Mesenchymal stem cell (in vitro differentiated cells and primary cell): ENCODE data around the gene TBXA2R.

Experiments used
- DNase-seq: peaks from one replicate; pipeline ENCODE4 v3.0.0-alpha.2; 2013
- H2AFZ ChIP-seq: one replicate; pipeline ENCODE4 v1.6.1; 2013; ENCODE audit warnings: low read depth, mild to moderate bottlenecking, control low read depth, inconsistent platforms, low read length, moderate library complexity
- H2AK5ac ChIP-seq: 2 replicates; pipeline ENCODE4 v1.6.1; 2013; ENCODE audit warnings: low read length, moderate library complexity, mild to moderate bottlenecking, inconsistent platforms; ENCODE audit not compliant: severe bottlenecking
- H2BK120ac ChIP-seq: one replicate; pipeline ENCODE4 v1.6.1; 2013; ENCODE audit warnings: low read depth, mild to moderate bottlenecking, inconsistent platforms, low read length, moderate library complexity
- H2BK12ac ChIP-seq, 2 experiments: one replicate each; pipeline ENCODE4 v1.6.1; 2013; ENCODE audit warnings: inconsistent platforms in 2 of 2, low read length in 2 of 2, mild to moderate bottlenecking in 2 of 2, moderate library complexity in 2 of 2, control low read depth in 1 of 2
- H2BK15ac ChIP-seq: one replicate; pipeline ENCODE4 v1.6.1; 2013; ENCODE audit warnings: mild to moderate bottlenecking, low read depth, inconsistent platforms; ENCODE audit not compliant: poor library complexity, severe bottlenecking
- H2BK5ac ChIP-seq: 2 replicates; pipeline ENCODE4 v1.6.1; 2013; ENCODE audit warnings: low read depth, mild to moderate bottlenecking, low read length, control low read depth, inconsistent platforms; ENCODE audit not compliant: poor library complexity, severe bottlenecking
- H3K14ac ChIP-seq, 2 experiments: one replicate each; pipeline ENCODE4 v1.6.1; 2013; ENCODE audit warnings: inconsistent platforms in 2 of 2, low read length in 2 of 2, control low read depth in 1 of 2, mild to moderate bottlenecking in 1 of 2, moderate library complexity in 1 of 2
- H3K18ac ChIP-seq, 2 experiments: one replicate each; pipeline ENCODE4 v1.6.1; 2013; ENCODE audit warnings: inconsistent platforms in 2 of 2, low read length in 2 of 2, control low read depth in 1 of 2, low read depth in 1 of 2, mild to moderate bottlenecking in 1 of 2
- H3K23ac ChIP-seq, 2 experiments: one replicate each; pipeline ENCODE4 v1.6.1; 2013; ENCODE audit warnings: inconsistent platforms in 2 of 2, low read length in 2 of 2, mild to moderate bottlenecking in 2 of 2, moderate library complexity in 2 of 2, control low read depth in 1 of 2
- H3K27ac ChIP-seq: 2 replicates; pipeline ENCODE4 v1.5.1; 2013; ENCODE audit warnings: mild to moderate bottlenecking, moderate library complexity, low read length, control low read depth, inconsistent platforms; ENCODE audit not compliant: poor library complexity, severe bottlenecking
- H3K27me3 ChIP-seq, 2 experiments: 2 replicates each; pipeline versions ENCODE4 v1.6.1 to v1.7.0; 2013; ENCODE audit warnings: low read length in 2 of 2, mild to moderate bottlenecking in 2 of 2, moderate library complexity in 2 of 2, control low read depth in 1 of 2, inconsistent platforms in 1 of 2; ENCODE audit not compliant: control insufficient read depth in 1 of 2, insufficient read depth in 1 of 2
- H3K36me3 ChIP-seq, 2 experiments: 2 replicates each; pipeline versions ENCODE4 v1.6.1 to v1.7.0; 2013; ENCODE audit warnings: low read length in 2 of 2, control low read depth in 1 of 2, inconsistent platforms in 1 of 2, low read depth in 1 of 2, mild to moderate bottlenecking in 1 of 2; ENCODE audit not compliant: insufficient read depth in 2 of 2, control insufficient read depth in 1 of 2
- H3K4ac ChIP-seq, 2 experiments: one replicate each; pipeline ENCODE4 v1.6.1; 2013; ENCODE audit warnings: inconsistent platforms in 2 of 2, low read length in 2 of 2, mild to moderate bottlenecking in 2 of 2, moderate library complexity in 2 of 2, control low read depth in 1 of 2, low read depth in 1 of 2
- H3K4me1 ChIP-seq: 2 replicates; pipeline ENCODE4 v1.6.1; 2013; ENCODE audit warnings: low read depth, low read length, control low read depth; ENCODE audit not compliant: control insufficient read depth, insufficient read depth
- H3K4me2 ChIP-seq: 2 replicates; pipeline ENCODE4 v1.6.1; 2013; ENCODE audit warnings: low read length, mild to moderate bottlenecking, inconsistent platforms; ENCODE audit not compliant: poor library complexity, severe bottlenecking
- H3K4me3 ChIP-seq, 2 experiments: 2 replicates each; pipeline versions ENCODE4 v1.5.1 to v1.7.0; 2013; ENCODE audit warnings: low read length in 2 of 2, mild to moderate bottlenecking in 2 of 2, control low read depth in 1 of 2, low read depth in 1 of 2; ENCODE audit not compliant: insufficient read depth in 1 of 2
- H3K79me1 ChIP-seq: replicated peaks from 2 replicates; pipeline ENCODE4 v1.6.1; 2013; ENCODE audit warnings: mild to moderate bottlenecking, control low read depth, low read length, inconsistent platforms; ENCODE audit not compliant: poor library complexity, severe bottlenecking
- H3K9ac ChIP-seq: 2 replicates; pipeline ENCODE4 v1.7.0; 2013; ENCODE audit warnings: mild to moderate bottlenecking, low read length, moderate library complexity
- H3K9me3 ChIP-seq: 2 replicates; pipeline ENCODE4 v1.7.0; 2013; ENCODE audit warnings: mild to moderate bottlenecking, low read length; ENCODE audit not compliant: control insufficient read depth
- H4K8ac ChIP-seq: one replicate; pipeline ENCODE4 v1.6.1; 2013; ENCODE audit warnings: inconsistent platforms, mild to moderate bottlenecking, low read length, moderate library complexity
- H4K91ac ChIP-seq: one replicate; pipeline ENCODE4 v1.6.1; 2013; ENCODE audit warnings: mild to moderate bottlenecking, low read length, inconsistent platforms
- WGBS: methylation state at CpG from one replicate; pipeline ENCODE4 v1.1.7; 2013; ENCODE audit warnings: mixed read lengths; 5-methylcytosine and 5-hydroxymethylcytosine counted together

TBXA2R gene

GRCh38 chr19:3653865-3654513 is 47.3 kb upstream of the TBXA2R start:
- H2AFZ ChIP-seq, result no peak overlapping the region
- no peak overlapping the region for H3K23ac ChIP-seq
- H3K4me3 ChIP-seq, result no peak overlapping the region
- no peak overlapping the region for H2BK120ac ChIP-seq
- H2AK5ac ChIP-seq, result peak overlapping the region; percentile 23
- no peak for DNase-seq
- H2BK5ac ChIP-seq, result no peak overlapping the region
- H3K4me2 ChIP-seq, result no peak overlapping the region
- 98% methylated on average over 20 of the region's 20 CpGs for WGBS
- no peaks in the 10 kb centered on the region for H3K27me3 ChIP-seq
- no peak overlapping the region for H4K91ac ChIP-seq
- no peak overlapping the region for H3K9ac ChIP-seq
- H2BK15ac ChIP-seq, result no peak overlapping the region
- no peak overlapping the region for H3K4ac ChIP-seq
- no peak overlapping the region for H3K14ac ChIP-seq
- H3K9me3 ChIP-seq, result no peaks in the 10 kb centered on the region
- H3K18ac ChIP-seq, result no peak overlapping the region
- H4K8ac ChIP-seq, result no peak overlapping the region
- H3K79me1 ChIP-seq, result peaks cover 40% of the 10 kb centered on the region
- peaks cover 62 to 78% of the 10 kb centered on the region in 2 experiments for H3K36me3 ChIP-seq
- peaks cover 38% of the 10 kb centered on the region for H3K4me1 ChIP-seq
- H3K27ac ChIP-seq, result peak overlapping the region; percentile 13
- H2BK12ac ChIP-seq, result no peak overlapping the region

- no peak overlapping the region for H3K4me2 ChIP-seq
- H3K36me3 ChIP-seq, result peaks cover 58 to 78% of the 10 kb centered on the region in 2 experiments
- H3K23ac ChIP-seq, result no peak overlapping the region
- H2AK5ac ChIP-seq, result no peak overlapping the region
- H4K8ac ChIP-seq, result no peak overlapping the region
- H3K27me3 ChIP-seq, result no peaks in the 10 kb centered on the region
- peak overlapping the region; percentile 35 for H4K91ac ChIP-seq
- WGBS, result 95% methylated on average over 37 of the region's 37 CpGs
- peaks cover 31% of the 10 kb centered on the region for H3K4me1 ChIP-seq
- H3K27ac ChIP-seq, result no peak overlapping the region
- no peak overlapping the region for H2BK15ac ChIP-seq
- no peak overlapping the region for H3K14ac ChIP-seq
- DNase-seq, result no peak
- H2BK5ac ChIP-seq, result no peak overlapping the region
- no peak overlapping the region for H2BK12ac ChIP-seq
- no peak overlapping the region for H3K9ac ChIP-seq
- no peak overlapping the region for H2BK120ac ChIP-seq
- H3K4ac ChIP-seq, result no peak overlapping the region
- H3K9me3 ChIP-seq, result no peaks in the 10 kb centered on the region
- H3K79me1 ChIP-seq, result peaks cover 43% of the 10 kb centered on the region
- H3K18ac ChIP-seq, result no peak overlapping the region
- H3K4me3 ChIP-seq, result no peak overlapping the region
- no peak overlapping the region for H2AFZ ChIP-seq
Observed at GRCh38 chr19:3653081-3653795, 46.6 kb upstream of the TBXA2R start.

GRCh38 chr19:3652422-3652821 is 45.7 kb upstream of the TBXA2R start:
- peaks cover 45% of the 10 kb centered on the region for H3K79me1 ChIP-seq
- H3K36me3 ChIP-seq, result peaks cover 50 to 78% of the 10 kb centered on the region in 2 experiments
- no peak overlapping the region for H3K23ac ChIP-seq
- H3K4ac ChIP-seq, result no peak overlapping the region
- no peak overlapping the region for H3K14ac ChIP-seq
- H3K9me3 ChIP-seq, result no peaks in the 10 kb centered on the region
- no peak overlapping the region for H2BK5ac ChIP-seq
- no peak overlapping the region for H2AK5ac ChIP-seq
- no peak overlapping the region for H2BK15ac ChIP-seq
- H3K4me3 ChIP-seq, result no peak overlapping the region
- no peak overlapping the region for H3K9ac ChIP-seq
- DNase-seq, result no peak
- H4K91ac ChIP-seq, result no peak overlapping the region
- H2BK12ac ChIP-seq, result no peak overlapping the region
- no peak overlapping the region for H3K4me2 ChIP-seq
- H3K27me3 ChIP-seq, result no peaks in the 10 kb centered on the region
- 96% methylated on average over 14 of the region's 14 CpGs for WGBS
- no peak overlapping the region for H2BK120ac ChIP-seq
- H3K18ac ChIP-seq, result no peak overlapping the region
- no peak overlapping the region for H2AFZ ChIP-seq
- no peak overlapping the region for H4K8ac ChIP-seq
- no peak overlapping the region for H3K27ac ChIP-seq
- peaks cover 24% of the 10 kb centered on the region for H3K4me1 ChIP-seq

- H3K4me3 ChIP-seq, result no peak overlapping the region
- H3K27me3 ChIP-seq, result no peaks in the 10 kb centered on the region
- no peak overlapping the region for H3K18ac ChIP-seq
- H4K8ac ChIP-seq, result no peak overlapping the region
- peak overlapping the region; percentile 7 for H2AFZ ChIP-seq
- H3K79me1 ChIP-seq, result peaks cover 49% of the 10 kb centered on the region
- peaks cover 19% of the 10 kb centered on the region for H3K4me1 ChIP-seq
- no peak overlapping the region for H2BK12ac ChIP-seq
- no peak overlapping the region for H3K27ac ChIP-seq
- H2BK5ac ChIP-seq, result no peak overlapping the region
- no peaks in the 10 kb centered on the region for H3K9me3 ChIP-seq
- no peak overlapping the region for H3K23ac ChIP-seq
- H3K14ac ChIP-seq, result no peak overlapping the region
- no peak overlapping the region for H3K9ac ChIP-seq
- H2BK15ac ChIP-seq, result no peak overlapping the region
- no peak overlapping the region for H4K91ac ChIP-seq
- H3K4me2 ChIP-seq, result no peak overlapping the region
- no peak overlapping the region for H3K4ac ChIP-seq
- no peak for DNase-seq
- 98% methylated on average over 33 of the region's 33 CpGs for WGBS
- H3K36me3 ChIP-seq, result peaks cover 43 to 78% of the 10 kb centered on the region in 2 experiments
- no peak overlapping the region for H2BK120ac ChIP-seq
- H2AK5ac ChIP-seq, result no peak overlapping the region
Observed at GRCh38 chr19:3651684-3652083, 45.0 kb upstream of the TBXA2R start.
